Effector CD4-positive, alpha-beta T cell (primary cell): ENCODE results near the gene PPP1R15B.

Experiments
- DNase-seq: peaks from one replicate; pipeline ENCODE4 v3.0.0-alpha.2; 2020

PPP1R15B gene

DNA sequence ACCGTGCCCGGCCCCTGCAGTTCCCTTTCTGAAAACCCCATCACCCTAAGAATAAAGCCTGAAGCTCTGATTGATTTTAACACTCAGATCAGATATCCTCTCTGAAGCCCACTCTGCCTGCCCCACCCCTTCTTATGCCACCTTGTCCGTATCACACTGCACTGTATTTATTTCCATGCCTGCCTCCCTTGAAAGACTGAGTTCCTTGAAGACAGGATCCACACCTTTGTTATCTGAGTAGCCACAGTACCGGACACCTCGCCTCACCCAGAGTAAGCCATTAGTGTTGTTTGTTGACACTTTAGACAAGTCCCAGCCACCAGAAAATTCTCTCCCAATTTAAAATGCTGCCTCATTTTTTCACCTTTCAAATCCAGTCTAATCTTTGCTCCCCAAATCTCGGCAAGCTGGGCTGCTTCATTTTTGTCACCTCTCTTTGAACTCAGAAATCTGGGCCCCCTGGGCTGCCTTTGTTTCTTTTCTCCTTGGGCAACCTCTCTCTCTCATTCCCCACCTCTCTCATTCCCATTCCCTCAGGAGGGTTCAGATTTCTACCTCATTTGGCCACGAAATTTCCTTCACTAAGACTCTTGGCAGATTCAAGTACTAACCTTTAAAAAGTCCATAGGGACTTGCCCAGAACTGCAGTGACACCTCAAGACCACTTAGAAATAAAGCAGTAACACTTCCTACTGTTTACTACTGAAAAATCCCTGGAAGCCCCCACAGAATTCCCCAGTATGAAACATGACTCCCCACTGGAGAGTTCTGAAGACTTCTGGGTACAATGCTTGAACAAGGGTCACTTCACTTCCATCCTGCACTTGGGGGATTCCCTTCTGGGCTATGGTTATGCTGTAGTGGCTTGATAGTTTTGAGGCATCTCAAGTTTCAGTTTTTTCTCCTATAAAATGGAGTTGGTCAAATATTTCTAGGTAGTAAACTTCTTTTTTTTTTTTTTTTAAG, 8.7 kb upstream of the PPP1R15B start:
- no peak for DNase-seq

DNA sequence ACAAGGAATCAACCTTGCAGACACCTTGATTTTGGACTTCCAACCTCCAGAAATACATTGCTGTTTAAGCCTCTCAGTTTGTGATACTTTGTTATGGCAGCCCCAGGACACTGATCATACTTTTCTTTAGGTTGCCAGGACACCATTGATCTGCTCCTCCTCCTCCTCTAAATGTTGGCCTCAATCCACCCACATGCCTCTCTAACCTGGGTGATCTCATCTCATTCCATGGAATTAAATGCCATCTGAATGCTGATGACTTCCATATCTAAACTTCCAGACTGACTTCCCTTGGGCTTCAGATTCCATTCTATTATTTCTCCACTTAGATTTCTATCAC, 7.4 kb upstream of the PPP1R15B start:
- no peak for DNase-seq

DNA sequence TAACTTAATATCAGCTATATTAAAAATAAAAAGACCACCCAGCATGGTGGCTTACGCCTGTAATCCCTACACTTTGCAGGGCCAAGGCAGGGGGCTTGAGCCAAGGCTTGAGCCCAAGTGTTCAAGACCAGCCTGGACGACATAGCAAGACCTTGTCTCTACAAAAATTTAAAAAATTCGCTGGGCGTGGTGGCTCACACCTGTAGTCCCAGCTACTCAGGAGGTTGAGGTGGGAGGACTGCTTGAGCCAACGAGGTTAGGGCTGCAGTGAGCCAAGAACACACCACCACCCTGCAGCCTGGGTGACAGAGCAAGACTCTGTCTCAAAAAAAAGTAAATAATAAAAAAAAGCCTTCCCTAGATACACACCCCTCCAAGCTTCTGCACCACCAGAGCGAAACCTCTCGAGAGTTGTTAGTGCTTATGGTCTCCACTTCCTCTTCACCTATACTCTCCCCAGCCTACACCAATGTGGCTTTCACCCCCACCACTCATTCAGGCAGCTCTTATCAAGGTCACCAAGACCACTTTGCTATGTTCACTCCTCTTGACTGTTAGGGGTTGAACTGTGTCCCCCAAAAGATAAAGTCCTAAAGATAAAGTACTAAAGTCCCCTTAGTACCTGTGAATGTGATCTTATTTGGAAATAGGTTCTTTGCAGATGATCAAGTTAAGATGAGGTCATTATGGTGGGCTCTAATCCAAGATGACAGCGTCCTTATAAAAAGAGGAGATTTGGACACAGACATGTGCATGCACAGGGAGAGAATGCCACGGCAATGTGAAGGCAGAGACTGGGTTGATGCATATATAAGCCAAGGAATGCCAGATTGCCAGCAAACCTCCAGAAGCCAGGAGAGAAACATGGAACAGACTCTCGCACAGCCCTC, 6.8 kb upstream of the PPP1R15B start:
- no peak for DNase-seq

DNA sequence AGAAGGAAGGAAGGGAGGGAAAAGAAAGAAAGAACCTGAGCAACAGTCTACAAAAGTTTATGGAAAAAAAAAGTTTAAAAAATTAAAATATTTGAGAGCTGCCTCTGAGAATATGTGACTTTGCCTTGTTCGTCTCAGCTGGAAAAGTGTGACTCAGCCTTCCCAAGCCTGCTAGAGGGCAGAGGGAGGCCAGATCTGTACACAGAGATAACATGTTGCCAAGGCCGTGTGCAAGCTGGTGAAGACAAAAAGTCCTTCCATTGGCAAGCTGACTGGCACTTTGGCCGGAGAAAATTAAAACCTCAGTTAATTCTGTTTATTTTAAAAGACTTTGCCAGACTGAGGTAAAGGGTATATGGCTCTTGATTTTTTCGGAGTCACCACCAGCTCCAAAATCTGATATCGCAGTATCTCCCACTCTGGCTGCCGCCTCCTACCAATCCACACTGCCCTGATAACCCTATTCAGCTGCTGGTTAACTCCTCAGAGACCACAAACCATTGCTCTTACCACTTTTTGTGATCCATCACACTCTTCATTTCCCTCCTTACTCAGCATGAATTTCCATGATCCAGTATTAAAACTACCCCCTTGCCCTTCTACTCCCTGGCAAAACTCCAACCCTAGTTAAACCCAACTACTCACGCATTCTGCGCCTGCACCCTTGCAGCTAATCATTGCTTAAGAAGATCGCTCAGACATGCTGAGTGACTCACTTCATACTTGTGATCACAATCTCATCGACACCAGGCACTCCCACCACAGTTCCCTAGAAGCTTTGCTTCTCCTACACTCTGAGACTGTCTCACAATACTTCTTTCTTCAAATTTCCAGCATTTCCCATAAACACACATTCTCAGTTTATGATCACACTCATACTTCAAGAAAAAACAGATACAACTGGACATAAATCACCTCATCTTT, 5.7 kb upstream of the PPP1R15B start:
- DNase-seq: no peak

DNA sequence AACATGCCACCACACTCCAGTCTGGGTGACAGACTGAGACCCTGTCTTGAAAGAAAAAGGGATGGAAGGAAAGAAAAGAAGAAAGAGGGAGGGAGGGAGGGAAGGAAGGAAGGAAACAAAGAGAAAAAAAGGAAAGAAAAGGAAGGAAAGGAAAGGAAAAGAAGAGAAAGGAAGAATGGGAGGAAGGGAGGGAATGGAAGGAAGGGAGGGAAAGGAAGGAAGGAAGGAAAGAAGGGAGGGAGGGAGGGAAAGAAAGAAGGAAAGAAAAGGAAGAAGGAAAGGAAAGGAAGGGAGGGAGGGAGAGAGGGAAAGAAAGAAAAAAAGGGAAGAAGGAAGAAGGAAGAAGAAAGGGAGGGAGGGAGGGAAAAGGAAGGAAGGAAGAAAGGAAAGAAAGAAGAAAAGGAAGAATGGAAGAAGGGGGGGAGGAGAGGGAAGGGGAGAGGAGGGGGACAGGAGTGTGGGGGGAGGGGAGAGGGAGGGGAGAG, 5.0 kb upstream of the PPP1R15B start:
- no peak for DNase-seq

DNA sequence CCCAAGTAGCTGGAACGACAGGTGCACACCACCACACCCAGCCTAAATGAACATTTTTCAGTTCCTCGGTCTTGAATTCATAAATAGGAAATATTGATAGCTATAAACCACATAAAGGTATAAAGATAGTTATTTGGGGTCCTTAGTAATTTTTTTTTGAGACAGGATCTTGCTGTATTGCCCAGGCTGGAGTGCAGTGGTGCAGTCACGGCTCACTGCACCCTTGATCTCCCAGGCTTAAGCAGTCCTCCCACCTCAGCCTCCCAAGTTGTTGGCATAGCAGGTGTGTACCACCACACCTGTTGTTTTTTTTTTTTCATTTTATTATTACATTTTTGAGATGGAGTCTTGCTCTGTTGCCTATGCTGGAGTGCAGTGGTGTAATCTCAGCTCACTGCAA, 3.7 kb upstream of the PPP1R15B start:
- DNase-seq: no peak

DNA sequence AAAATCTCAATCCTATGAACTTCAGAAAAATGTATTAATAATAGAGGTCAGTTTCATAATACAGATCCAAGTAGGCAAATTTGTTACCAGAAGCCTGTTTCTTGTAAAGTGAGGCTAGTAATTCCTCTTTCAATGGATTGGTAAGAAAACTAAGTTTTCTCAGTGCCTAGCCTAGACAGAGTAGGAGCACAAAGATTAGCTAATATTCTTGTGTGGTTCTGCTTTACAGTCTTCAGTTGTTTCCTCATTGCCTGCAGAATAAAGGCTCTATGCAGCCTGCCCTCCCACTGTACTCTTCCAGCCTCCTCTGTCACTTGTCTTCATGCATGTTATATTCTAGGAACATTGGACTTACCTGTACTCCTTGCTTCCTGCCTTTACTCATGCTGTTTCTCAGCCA, 2.4 kb upstream of the PPP1R15B start:
- DNase-seq: no peak

DNA sequence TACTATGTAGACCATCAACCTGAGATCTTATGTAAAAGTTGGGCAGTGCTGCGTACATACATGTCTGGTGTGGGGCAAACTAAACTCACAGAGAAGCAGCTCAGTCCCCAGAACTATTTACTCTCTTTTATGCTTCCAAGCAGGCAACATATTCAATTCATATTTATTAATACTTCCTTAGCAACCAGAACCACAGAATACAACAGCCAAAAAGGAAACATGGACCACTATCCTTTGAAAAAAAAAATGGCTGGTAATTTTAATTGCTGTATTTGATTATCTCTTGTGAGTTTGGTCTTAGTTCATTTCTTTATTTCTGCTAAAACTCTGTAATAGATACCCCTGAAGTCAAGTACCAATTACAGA, 1.5 kb upstream of the PPP1R15B start:
- no peak for DNase-seq

DNA sequence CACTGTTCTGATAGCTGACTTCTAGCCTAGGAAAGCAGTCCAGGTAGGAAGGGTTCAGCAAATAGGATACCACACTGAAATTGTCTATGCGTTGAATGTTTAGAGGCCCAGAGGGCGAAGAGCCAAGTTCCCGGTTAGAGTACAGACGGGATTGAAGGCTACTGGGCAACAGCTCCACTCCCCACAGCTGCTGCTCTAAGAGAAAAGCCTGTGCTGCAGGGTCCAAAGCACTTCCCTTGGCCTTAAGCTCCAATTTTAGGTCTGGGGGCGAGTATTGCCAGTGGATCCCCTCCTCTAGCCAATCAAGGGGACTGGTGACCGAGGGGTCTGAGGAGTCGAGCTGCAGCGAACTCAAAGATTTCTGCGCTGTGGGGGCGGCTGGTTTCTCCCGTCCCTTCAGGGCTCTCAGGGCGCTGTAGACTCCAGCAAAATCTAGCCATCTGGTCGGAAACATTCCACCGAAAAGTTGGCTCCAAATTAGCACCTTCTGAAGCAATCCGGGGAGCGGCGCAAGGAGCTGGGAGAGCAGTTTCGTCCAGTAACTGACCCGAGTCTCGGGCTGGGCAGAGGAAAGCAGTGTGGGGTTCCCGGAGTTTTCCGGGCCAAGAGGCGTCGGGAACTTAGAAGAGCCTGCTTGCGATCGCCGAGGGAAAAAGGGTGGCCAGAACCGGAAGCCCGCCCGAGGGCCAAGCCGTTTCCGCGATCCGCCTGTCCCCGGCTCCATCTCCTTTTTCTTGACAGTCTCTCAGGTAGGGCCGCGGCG, 748 bp downstream of the PPP1R15B start:
- DNase-seq: peak; percentile 6

DNA sequence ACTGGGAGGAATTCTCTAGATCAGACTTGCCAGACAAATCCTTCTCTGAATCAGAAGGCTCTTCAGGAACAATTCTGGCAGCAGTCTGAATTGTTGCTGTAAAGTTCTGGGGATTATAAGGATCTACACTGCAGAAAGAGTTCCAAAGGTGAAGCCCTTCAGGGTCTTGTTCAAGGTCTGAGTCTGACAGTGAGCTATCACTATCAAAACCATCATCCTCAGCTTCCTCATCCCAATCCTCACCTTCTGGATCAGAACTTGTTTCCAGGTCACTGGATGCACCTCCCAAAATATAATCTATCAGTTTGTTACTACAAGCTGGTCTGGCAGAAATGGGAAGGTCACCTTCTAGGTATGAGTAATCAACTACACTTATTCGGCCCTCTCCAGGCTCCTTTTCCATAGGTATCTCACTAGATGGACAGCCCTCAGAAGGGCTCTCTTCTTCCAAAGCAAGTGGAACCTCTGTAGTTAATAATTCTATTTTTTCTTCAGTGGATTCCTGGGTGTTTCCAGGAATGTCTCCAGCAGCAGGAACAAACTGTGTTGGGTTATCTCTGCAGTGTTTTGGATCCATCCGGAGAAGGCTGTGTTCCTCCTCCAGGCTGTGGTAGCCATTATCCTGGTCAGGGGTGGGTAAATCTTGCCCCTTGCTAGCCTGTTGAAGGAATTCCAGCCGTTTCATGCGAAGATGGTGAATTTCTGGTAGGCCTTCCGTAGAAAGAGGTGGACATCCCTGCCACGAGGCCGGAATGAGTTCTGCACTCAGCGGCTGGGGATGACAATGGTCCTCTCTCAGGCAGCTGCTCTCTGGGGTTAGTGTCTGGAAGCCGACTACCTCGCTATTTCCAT, 1.6 kb downstream of the PPP1R15B start:
- DNase-seq: no peak

DNA sequence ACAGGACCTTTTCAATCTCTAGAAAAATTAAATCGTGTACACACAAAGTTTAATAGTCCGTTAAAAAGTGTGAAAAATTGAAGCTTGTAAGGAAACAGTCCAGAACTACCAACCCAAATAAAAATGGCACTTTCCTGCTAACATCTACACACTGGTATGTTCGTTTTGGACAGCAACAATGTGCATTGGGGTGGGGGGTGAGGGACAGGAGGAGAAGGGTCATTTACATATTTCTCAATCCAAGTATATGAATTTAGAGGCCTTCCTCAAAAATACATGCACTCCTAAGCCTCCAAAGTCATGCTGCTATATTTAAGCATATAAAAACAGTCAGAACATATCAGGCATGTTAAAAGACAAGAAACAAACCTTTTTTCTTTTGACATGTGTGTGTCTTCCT, 2.5 kb downstream of the PPP1R15B start:
- no peak for DNase-seq

DNA sequence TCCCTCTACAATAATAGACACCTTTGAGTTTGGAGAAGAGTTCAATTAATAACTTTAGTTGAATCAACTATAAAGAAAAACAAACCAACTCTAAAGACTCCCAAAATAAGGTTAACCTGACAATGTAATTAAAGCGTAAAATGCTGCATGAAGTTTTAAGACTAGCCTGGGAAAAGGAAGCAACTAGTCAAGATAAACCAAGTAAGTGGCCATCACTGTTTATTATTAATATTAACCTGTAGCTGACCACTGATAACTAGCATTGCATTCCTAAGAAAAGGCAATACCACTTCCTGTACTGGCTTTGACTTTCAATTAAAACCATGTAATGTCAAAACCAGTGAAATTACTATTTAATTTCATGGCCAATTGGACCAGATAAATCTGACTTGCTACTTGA, 3.0 kb downstream of the PPP1R15B start:
- no peak for DNase-seq

DNA sequence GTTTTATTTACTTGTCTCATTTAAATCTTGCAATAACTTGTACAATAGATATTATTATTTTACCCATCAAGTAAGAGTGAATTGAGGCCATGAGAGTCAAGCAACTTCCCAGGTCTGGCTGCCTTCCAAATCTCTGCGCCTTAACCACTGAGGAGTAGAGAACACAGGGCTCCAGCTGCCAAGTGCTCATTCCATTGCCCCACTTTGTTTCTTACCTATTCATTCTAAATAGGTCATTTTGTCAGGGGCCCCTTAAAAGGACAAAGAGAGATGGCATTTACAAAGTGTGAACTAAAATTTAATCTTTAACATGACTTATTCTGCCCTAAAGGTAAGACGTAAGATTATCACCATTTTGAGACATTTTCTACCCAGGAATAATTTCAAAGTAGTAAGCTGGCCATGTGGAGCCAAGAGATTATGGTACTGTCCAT, 3.5 kb downstream of the PPP1R15B start:
- DNase-seq: no peak

DNA sequence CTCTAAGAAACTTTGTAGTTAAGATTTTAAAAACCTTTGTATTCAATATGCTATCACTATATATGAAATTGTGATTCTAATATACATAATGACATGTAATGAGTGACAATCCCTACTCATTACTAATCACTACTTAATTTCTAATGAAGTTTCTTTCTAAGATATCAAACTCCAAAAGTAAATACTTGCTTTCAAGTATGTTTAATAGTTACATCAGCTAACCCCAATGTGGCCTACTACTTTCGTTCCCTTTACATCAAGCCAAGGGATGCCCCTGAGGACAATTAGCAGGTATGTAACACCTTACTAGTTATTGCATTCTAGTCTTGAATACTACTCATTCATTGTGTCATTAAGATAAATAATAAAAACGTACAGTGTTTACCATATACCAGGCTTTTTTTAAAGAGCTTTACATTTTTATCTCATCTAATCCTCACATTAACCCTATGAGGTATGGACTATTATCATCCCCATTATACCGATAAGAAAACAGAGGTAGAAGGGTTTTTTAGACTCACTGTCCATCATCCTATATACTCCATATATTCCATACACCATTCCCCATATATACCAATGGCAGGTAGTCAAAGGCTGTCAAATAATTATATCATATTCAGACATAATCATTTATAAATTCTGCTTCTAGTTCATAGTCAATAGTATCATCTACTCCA, 4.2 kb downstream of the PPP1R15B start:
- no peak for DNase-seq

DNA sequence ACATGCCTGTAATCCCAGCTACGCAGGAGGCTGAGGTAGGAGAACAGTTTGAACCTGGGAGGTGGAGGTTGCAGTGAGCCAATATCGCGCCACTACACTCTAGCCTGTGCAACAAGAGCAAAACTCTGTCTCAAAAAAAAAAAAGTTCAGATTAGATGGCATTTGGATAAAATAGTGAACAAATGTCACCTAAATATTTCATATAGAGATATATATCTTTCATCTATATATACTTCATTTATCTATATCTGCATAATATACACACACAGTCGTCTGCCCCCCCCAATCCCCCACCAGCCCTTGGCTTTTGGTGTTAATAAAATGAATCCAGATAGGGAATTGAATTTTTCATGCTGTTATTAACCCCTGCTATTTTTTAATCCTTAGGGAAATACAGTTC, 5.0 kb downstream of the PPP1R15B start:
- no peak for DNase-seq

DNA sequence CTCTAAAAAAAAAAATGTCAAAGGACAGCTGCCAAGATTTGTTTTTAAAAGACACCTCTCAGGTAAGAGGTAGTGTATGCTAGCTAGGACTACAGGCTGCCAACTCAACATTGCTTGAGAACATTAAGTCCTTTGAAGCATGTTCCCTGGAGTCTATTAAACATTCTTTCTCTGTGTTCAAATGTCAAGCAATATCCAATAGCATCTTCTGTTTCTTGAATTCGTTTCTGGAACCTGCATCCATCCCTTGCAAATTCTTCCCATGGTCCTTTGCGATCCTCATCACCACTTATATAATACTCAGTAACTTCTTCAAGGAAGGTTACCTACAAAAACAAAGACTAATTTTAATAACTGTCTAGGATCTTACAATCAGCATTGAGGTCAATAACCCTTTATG, 5.6 kb downstream of the PPP1R15B start:
- DNase-seq: no peak

DNA sequence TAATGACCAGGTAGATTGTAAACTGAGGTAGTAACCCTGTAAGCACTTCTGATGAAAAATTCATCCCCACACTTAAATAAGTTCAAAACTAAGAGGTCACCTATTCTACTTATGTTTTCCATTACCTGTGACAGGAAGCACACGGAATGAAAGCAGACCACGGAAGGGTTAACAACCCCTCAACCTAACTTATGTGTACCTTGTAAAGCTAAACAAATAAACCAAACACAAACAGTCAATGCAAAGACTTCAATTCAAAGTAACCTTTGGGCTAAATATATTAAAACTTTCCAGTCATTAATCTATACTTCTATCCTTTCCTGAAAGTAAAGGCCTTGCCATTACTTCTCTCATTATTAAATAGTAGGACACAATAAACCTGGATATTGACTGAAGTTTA, 7.0 kb downstream of the PPP1R15B start:
- no peak for DNase-seq

DNA sequence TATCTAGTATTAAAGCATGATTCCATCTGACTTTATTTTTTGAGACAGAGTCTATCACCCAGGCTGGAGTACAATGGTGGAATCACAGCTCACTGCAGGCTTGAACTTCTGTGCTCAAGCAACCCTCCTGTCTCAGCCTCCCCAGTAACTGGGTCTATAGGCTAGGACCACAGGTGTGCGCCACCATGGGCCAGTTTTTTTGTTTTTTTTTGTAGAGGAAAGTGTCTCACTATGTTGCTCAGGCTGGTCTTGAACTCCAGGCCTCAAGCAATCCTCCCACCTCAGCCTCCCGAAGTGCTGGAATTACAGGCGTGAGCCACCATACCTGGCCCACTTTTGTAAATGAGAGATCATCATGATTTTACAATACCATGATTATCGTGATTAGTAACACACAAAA, 9.2 kb downstream of the PPP1R15B start:
- no peak for DNase-seq

DNA sequence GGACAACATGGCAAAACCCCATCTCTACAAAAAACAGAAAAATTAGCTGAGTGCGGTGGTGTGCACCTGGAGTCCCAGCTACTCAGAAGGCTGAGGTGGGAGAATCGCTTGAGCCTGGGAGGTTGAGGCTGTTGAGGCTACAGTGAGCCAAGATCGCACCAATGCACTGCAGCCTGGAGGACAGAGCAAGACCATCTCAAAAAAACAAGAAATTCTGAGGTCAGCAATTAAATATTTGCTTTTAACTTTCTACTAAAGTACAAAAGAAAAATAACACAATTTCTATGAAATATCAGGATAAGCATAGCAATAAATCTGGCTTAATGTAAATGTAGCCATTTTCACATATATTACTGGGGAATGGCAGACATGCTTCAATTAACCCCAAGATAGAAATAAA, 9.9 kb downstream of the PPP1R15B start:
- no peak for DNase-seq

DNA sequence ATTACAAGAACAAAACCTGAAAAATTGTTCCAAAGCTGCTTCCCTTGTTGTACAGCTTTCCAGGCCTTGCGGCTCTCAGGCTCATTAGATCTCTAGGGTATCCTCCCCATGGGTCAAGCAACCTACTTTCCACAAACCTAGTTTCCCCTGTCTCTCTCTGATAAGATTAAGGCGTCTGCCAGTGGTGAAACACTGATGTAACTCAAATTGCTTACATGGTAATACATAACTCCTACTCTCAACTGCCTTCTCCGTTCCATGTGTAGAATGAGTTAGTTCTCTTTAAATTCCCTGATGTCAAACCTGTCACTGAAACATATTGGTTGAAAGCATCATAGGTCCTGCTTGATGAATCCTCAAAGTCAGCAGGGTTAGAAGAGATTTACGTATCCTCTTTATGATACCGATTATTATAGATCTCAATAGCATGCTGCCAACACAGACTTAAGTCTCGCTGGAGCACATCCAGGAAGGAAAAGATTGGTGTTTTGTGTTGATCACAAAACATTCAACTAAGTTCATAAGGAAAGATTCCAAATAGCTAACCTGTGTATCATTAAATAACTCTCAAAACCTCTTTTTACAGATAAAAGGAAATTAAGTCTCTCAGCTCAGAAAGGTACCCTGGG, 10.6 kb downstream of the PPP1R15B start:
- no peak for DNase-seq
